ENCODE measurements around the gene ZFYVE9. TPM values are rescaled to one million over a fixed set of nuclear protein-coding genes. Genes with fewer than 3 reads are reported as not detected.

Gene ZFYVE9
- total and polyA plus RNA-seq, 2 experiments from 2014 or later = 5.4 to 27.3 TPM

- TF ChIP-seq ZNF462 (CRISPR knock-in tag; IDR thresholded peaks at IDR 0.05) = no peak
- no peak for TF ChIP-seq STAT1 (IDR thresholded peaks at IDR 0.05; ENCODE audit: unreplicated experiment)
- no peak for TF ChIP-seq ZNF331 (CRISPR knock-in tag; IDR thresholded peaks at IDR 0.05; ENCODE audit: low read depth)
Measured at GRCh38 chr1:52238887-52239707, 97.2 kb downstream of the ZFYVE9 start (continued).

GRCh38 chr1:52239708-52240001 is 97.8 kb downstream of the ZFYVE9 start:
- Histone ChIP-seq H3K36me3 (ENCODE audit: insufficient read depth) (no peaks in the 10 kb centered on the region), H3K27ac (ENCODE audit: low read depth) (no peak overlapping the region), H3K4me2 (no peak overlapping the region), H3K27me3 (ENCODE audit: insufficient read depth) (no peaks in the 10 kb centered on the region), H3F3A (replicated peaks; ENCODE audit: low read depth) (no peaks in the 10 kb centered on the region), H3K4me1 (ENCODE audit: insufficient read depth) (no peaks in the 10 kb centered on the region), H2AFZ (no peak overlapping the region), H4K20me1 (replicated peaks; ENCODE audit: insufficient read depth) (no peaks in the 10 kb centered on the region), H3K9me2 (ENCODE audit: insufficient read depth) (no peaks in the 10 kb centered on the region), H3K4me3 (no peak overlapping the region), H3K79me2 (replicated peaks; ENCODE audit: insufficient read depth) (no peaks in the 10 kb centered on the region)
- no peaks in the 10 kb centered on the region for H3K36me3 Mint-ChIP-seq (ENCODE audit: low read depth)
- H3K27me3 Mint-ChIP-seq (ENCODE audit: insufficient read depth, low read depth, poor library complexity) = no peaks in the 10 kb centered on the region
- no peak overlapping the region for H3K4me3 Mint-ChIP-seq
- H3K9me3 Mint-ChIP-seq = no peaks in the 10 kb centered on the region
- H3K27ac Mint-ChIP-seq = no peak overlapping the region
- DNase-seq (ENCODE audit: low spot score) = no peak
- ATAC-seq = no peak
- no peaks in the 10 kb centered on the region for H3K4me1 Mint-ChIP-seq
- TF ChIP-seq ZNF331 (CRISPR knock-in tag; IDR thresholded peaks at IDR 0.05; ENCODE audit: low read depth) (no peak), REST (IDR thresholded peaks at IDR 0.05; ENCODE audit: unreplicated experiment) (no peak), JUNB (IDR thresholded peaks at IDR 0.05; ENCODE audit: unreplicated experiment) (no peak), ZNF462 (CRISPR knock-in tag; IDR thresholded peaks at IDR 0.05) (no peak)

All from GM23338 (cell line).